GM23338 (cell line): ENCODE data around the gene RNLS. TPM values are rescaled to one million over a fixed set of nuclear protein-coding genes. Genes with fewer than 3 reads are reported as not detected.

Source experiments
- ATAC-seq: fragments of 200-7000 bp; cut with Tn5 transposase; 3 replicates; pipeline ENCODE4 v1.9.1; 2020
- DNase-seq: peaks from one replicate; pipeline ENCODE4 v3.0.0-alpha.2; 2015; ENCODE audit warnings: low spot score
- H2AFZ ChIP-seq: fragments of 200-600 bp; sonication (generic); 2 replicates; pipeline ENCODE4 v1.8.0; 2016; ENCODE audit warnings: antibody characterized with exemption, mild to moderate bottlenecking, moderate library complexity
- H3F3A ChIP-seq: fragments of 200-600 bp; sonication (generic); replicated peaks from 2 replicates; pipeline ENCODE4 v1.8.0; 2017; ENCODE audit warnings: antibody characterized with exemption, mixed run types, low read depth
- H3K27ac ChIP-seq: fragments of 200-600 bp; sonication (generic); 2 replicates; pipeline ENCODE4 v1.6.1; 2016; ENCODE audit warnings: low read depth
- H3K27me3 ChIP-seq: fragments of 200-600 bp; sonication (generic); 2 replicates; pipeline ENCODE4 v1.8.0; 2016; ENCODE audit warnings: mild to moderate bottlenecking, mixed run types, moderate library complexity; ENCODE audit not compliant: insufficient read depth
- H3K36me3 ChIP-seq: fragments of 200-600 bp; sonication (generic); 2 replicates; pipeline ENCODE4 v1.8.0; 2016; ENCODE audit warnings: mild to moderate bottlenecking; ENCODE audit not compliant: insufficient read depth
- H3K4me1 ChIP-seq: fragments of 200-600 bp; sonication (generic); 2 replicates; pipeline ENCODE4 v1.8.0; 2016; ENCODE audit warnings: mild to moderate bottlenecking, moderate library complexity; ENCODE audit not compliant: insufficient read depth
- H3K4me2 ChIP-seq: fragments of 200-600 bp; sonication (generic); 2 replicates; pipeline ENCODE4 v1.7.1; 2017; ENCODE audit warnings: mixed run types
- H3K4me3 ChIP-seq: fragments of 200-600 bp; sonication (generic); 2 replicates; pipeline ENCODE4 v1.6.1; 2016; ENCODE audit warnings: mixed run types
- H3K79me2 ChIP-seq: fragments of 200-600 bp; sonication (generic); replicated peaks from 2 replicates; pipeline ENCODE4 v1.8.0; 2017; ENCODE audit warnings: mild to moderate bottlenecking; ENCODE audit not compliant: insufficient read depth
- H3K9me2 ChIP-seq: fragments of 200-600 bp; sonication (generic); 2 replicates; pipeline ENCODE4 v1.8.0; 2017; ENCODE audit not compliant: insufficient read depth
- H4K20me1 ChIP-seq: fragments of 200-600 bp; sonication (generic); replicated peaks from 2 replicates; pipeline ENCODE4 v1.8.0; 2017; ENCODE audit warnings: mild to moderate bottlenecking; ENCODE audit not compliant: insufficient read depth
- H3K27ac Mint-ChIP-seq: 2 replicates; pipeline ENCODE4 v1.8.0; 2020; ENCODE audit warnings: inconsistent platforms, mild to moderate bottlenecking, moderate library complexity, mixed read lengths
- H3K27me3 Mint-ChIP-seq: 3 replicates; pipeline ENCODE4 v1.8.0; 2022; ENCODE audit warnings: low read depth, mild to moderate bottlenecking, moderate library complexity, mixed read lengths, inconsistent platforms; ENCODE audit not compliant: insufficient read depth, poor library complexity
- H3K36me3 Mint-ChIP-seq: 3 replicates; pipeline ENCODE4 v1.8.0; 2021; ENCODE audit warnings: low read depth, mild to moderate bottlenecking, inconsistent platforms, moderate library complexity, mixed read lengths
- H3K4me1 Mint-ChIP-seq: 3 replicates; pipeline ENCODE4 v1.8.0; 2020; ENCODE audit warnings: mild to moderate bottlenecking, inconsistent platforms, mixed read lengths
- H3K4me3 Mint-ChIP-seq: 3 replicates; pipeline ENCODE4 v1.8.0; 2021; ENCODE audit warnings: moderate library complexity, mild to moderate bottlenecking, inconsistent platforms, mixed read lengths
- H3K9me3 Mint-ChIP-seq: 3 replicates; pipeline ENCODE4 v1.8.0; 2020; ENCODE audit warnings: moderate library complexity, mild to moderate bottlenecking, inconsistent platforms, mixed read lengths
- NANOG ChIP-seq: IDR thresholded peaks from 2 replicates; pipeline ENCODE4 v1.6.1; 2016; ENCODE audit warnings: antibody characterized with exemption, borderline replicate concordance
- STAT1 ChIP-seq: IDR thresholded peaks from one replicate; pipeline ENCODE4 v1.6.1; 2016; ENCODE audit warnings: antibody characterized with exemption; ENCODE audit not compliant: unreplicated experiment
- ZNF114 ChIP-seq: fragments of 250-450 bp; sonication (Bioruptor Pico); IDR thresholded peaks from 2 replicates; pipeline ENCODE4 v1.5.0; 2020; ENCODE audit warnings: mild to moderate bottlenecking, moderate library complexity
- polyA plus RNA-seq: library from polyadenylated mRNA; unstranded; fragments of >200 nt; fragmentation: Nextera tagmentation; extraction: Ambion mirVana; gene quantifications from 2 replicates; pipeline ENCODE4 v1.2.1, GENCODE V29; 2016
- total RNA-seq: library from RNA; depleted of rRNA; stranded (reverse); fragments of >200 nt; shearing (Covaris generic); gene quantifications from 2 replicates; pipeline ENCODE4 v1.2.3, GENCODE V29; 2014
- TF ChIP-seq, protein P1 (sequence below): fragments of 250-450 bp; sonication (Bioruptor Pico); IDR thresholded peaks from 2 replicates; pipeline ENCODE4 v1.5.0; 2020; ENCODE audit warnings: mild to moderate bottlenecking, moderate library complexity
- TF ChIP-seq, protein P2 (sequence below): IDR thresholded peaks from one replicate; pipeline ENCODE4 v1.6.1; 2018; ENCODE audit warnings: antibody characterized with exemption; ENCODE audit not compliant: unreplicated experiment

The RNLS gene
- total and polyA plus RNA-seq, 2 experiments from 2014 or later: 8.8 to 15.2 TPM

DNA sequence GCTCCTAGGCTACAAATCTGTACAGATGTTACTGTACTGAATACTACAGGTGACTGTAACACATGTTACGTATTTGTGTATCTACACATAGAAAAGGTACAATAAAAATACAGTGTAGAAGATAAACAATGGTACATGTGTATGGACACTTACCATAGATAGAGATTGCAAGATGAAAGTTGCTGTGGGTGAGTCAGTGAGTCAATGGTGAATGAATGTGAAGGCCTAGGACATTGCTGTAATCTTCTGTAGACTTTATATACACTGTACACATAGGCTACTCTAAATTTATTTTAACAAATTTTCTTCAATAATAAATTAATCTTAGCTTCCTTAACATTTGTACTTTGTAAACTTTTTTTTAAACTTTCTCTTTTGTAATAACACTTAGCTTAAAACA, 205.6 kb downstream of the RNLS start:
- no peak overlapping the region for H3K4me3 ChIP-seq
- H3K36me3 ChIP-seq: no peaks in the 10 kb centered on the region
- Mint-ChIP-seq H3K36me3 (no peaks in the 10 kb centered on the region), H3K9me3 (no peaks in the 10 kb centered on the region), H3K27ac (no peak overlapping the region), H3K4me1 (no peaks in the 10 kb centered on the region), H3K4me3 (no peak overlapping the region), H3K27me3 (no peaks in the 10 kb centered on the region)
- no peak for TF ChIP-seq STAT1
- TF ChIP-seq, protein P1, sequence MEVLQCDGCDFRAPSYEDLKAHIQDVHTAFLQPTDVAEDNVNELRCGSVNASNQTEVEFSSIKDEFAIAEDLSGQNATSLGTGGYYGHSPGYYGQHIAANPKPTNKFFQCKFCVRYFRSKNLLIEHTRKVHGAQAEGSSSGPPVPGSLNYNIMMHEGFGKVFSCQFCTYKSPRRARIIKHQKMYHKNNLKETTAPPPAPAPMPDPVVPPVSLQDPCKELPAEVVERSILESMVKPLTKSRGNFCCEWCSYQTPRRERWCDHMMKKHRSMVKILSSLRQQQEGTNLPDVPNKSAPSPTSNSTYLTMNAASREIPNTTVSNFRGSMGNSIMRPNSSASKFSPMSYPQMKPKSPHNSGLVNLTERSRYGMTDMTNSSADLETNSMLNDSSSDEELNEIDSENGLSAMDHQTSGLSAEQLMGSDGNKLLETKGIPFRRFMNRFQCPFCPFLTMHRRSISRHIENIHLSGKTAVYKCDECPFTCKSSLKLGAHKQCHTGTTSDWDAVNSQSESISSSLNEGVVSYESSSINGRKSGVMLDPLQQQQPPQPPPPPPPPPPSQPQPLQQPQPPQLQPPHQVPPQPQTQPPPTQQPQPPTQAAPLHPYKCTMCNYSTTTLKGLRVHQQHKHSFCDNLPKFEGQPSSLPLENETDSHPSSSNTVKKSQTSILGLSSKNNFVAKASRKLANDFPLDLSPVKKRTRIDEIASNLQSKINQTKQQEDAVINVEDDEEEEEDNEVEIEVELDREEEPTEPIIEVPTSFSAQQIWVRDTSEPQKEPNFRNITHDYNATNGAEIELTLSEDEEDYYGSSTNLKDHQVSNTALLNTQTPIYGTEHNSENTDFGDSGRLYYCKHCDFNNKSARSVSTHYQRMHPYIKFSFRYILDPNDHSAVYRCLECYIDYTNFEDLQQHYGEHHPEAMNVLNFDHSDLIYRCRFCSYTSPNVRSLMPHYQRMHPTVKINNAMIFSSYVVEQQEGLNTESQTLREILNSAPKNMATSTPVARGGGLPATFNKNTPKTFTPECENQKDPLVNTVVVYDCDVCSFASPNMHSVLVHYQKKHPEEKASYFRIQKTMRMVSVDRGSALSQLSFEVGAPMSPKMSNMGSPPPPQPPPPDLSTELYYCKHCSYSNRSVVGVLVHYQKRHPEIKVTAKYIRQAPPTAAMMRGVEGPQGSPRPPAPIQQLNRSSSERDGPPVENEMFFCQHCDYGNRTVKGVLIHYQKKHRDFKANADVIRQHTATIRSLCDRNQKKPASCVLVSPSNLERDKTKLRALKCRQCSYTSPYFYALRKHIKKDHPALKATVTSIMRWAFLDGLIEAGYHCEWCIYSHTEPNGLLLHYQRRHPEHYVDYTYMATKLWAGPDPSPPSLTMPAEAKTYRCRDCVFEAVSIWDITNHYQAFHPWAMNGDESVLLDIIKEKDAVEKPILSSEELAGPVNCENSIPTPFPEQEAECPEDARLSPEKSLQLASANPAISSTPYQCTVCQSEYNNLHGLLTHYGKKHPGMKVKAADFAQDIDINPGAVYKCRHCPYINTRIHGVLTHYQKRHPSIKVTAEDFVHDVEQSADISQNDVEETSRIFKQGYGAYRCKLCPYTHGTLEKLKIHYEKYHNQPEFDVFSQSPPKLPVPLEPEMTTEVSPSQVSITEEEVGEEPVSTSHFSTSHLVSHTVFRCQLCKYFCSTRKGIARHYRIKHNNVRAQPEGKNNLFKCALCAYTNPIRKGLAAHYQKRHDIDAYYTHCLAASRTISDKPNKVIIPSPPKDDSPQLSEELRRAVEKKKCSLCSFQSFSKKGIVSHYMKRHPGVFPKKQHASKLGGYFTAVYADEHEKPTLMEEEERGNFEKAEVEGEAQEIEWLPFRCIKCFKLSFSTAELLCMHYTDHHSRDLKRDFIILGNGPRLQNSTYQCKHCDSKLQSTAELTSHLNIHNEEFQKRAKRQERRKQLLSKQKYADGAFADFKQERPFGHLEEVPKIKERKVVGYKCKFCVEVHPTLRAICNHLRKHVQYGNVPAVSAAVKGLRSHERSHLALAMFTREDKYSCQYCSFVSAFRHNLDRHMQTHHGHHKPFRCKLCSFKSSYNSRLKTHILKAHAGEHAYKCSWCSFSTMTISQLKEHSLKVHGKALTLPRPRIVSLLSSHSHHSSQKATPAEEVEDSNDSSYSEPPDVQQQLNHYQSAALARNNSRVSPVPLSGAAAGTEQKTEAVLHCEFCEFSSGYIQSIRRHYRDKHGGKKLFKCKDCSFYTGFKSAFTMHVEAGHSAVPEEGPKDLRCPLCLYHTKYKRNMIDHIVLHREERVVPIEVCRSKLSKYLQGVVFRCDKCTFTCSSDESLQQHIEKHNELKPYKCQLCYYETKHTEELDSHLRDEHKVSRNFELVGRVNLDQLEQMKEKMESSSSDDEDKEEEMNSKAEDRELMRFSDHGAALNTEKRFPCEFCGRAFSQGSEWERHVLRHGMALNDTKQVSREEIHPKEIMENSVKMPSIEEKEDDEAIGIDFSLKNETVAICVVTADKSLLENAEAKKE (CRISPR knock-in tag): no peak
- TF ChIP-seq NANOG: no peak
- no peak for TF ChIP-seq ZNF114 (CRISPR knock-in tag)
- TF ChIP-seq, protein P2, sequence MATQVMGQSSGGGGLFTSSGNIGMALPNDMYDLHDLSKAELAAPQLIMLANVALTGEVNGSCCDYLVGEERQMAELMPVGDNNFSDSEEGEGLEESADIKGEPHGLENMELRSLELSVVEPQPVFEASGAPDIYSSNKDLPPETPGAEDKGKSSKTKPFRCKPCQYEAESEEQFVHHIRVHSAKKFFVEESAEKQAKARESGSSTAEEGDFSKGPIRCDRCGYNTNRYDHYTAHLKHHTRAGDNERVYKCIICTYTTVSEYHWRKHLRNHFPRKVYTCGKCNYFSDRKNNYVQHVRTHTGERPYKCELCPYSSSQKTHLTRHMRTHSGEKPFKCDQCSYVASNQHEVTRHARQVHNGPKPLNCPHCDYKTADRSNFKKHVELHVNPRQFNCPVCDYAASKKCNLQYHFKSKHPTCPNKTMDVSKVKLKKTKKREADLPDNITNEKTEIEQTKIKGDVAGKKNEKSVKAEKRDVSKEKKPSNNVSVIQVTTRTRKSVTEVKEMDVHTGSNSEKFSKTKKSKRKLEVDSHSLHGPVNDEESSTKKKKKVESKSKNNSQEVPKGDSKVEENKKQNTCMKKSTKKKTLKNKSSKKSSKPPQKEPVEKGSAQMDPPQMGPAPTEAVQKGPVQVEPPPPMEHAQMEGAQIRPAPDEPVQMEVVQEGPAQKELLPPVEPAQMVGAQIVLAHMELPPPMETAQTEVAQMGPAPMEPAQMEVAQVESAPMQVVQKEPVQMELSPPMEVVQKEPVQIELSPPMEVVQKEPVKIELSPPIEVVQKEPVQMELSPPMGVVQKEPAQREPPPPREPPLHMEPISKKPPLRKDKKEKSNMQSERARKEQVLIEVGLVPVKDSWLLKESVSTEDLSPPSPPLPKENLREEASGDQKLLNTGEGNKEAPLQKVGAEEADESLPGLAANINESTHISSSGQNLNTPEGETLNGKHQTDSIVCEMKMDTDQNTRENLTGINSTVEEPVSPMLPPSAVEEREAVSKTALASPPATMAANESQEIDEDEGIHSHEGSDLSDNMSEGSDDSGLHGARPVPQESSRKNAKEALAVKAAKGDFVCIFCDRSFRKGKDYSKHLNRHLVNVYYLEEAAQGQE: no peak
- H4K20me1 ChIP-seq: no peaks in the 10 kb centered on the region
- H3K27ac ChIP-seq: no peak overlapping the region
- H3F3A ChIP-seq: no peaks in the 10 kb centered on the region
- no peak overlapping the region for H3K4me2 ChIP-seq
- ATAC-seq: no peak
- no peaks in the 10 kb centered on the region for H3K9me2 ChIP-seq
- no peaks in the 10 kb centered on the region for H3K27me3 ChIP-seq
- H3K4me1 ChIP-seq: no peaks in the 10 kb centered on the region
- no peak overlapping the region for H2AFZ ChIP-seq
- DNase-seq: no peak
- H3K79me2 ChIP-seq: no peaks in the 10 kb centered on the region
